B cell (primary cell): Measurements from ENCODE around the gene FAM47A. TPM values are rescaled to one million over a fixed set of nuclear protein-coding genes. Genes with fewer than 3 reads are reported as not detected.

Experiments used
- ATAC-seq: fragments of 200-7000 bp; cut with Tn5 transposase; one replicate; pipeline ENCODE4 v1.10.0; 2021; ENCODE audit warnings: low read depth, mild to moderate bottlenecking, moderate number of reproducible peaks, moderate library complexity
- CTCF ChIA-PET: fragments of 350-600 bp; sonication (Branson Sonifier 250); formaldehyde crosslinking; loops from one replicate; lab custom pipeline; 2021; ENCODE audit warnings: antibody characterized with exemption, inconsistent platforms; lab: Charles Lee
- POLR2A ChIA-PET: fragments of 350-600 bp; sonication (Branson Sonifier 250); formaldehyde crosslinking; loops from one replicate; lab custom pipeline; 2021; ENCODE audit warnings: antibody characterized with exemption; lab: Charles Lee
- DNase-seq: peaks from one replicate; pipeline ENCODE4 v3.0.0; 2013
- H2AFZ ChIP-seq: 2 replicates; pipeline ENCODE4 v1.6.1; 2012; ENCODE audit warnings: mild to moderate bottlenecking, low read depth, low read length; ENCODE audit not compliant: insufficient read depth, poor library complexity, severe bottlenecking
- H3K27ac ChIP-seq, 2 donors: 1 replicate in 1 of 2; 2 replicates in 1 of 2; pipeline ENCODE4 v1.5.1; 2012 to 2013; ENCODE audit warnings: low read length in 2 of 2, mild to moderate bottlenecking in 2 of 2, moderate library complexity in 1 of 2
- H3K27me3 ChIP-seq, 4 experiments: fragments of 200-600 bp in 1 of 4; sonication (generic) in 1 of 4; replicated peaks in 1 of 4; 1 replicate in 2 of 4; 2 replicates in 2 of 4; pipeline versions ENCODE4 v1.6.1 to v1.7.0; 2013 to 2016; ENCODE audit warnings: low read length in 3 of 4, mild to moderate bottlenecking in 2 of 4, mixed read lengths in 1 of 4, moderate library complexity in 1 of 4; ENCODE audit not compliant: insufficient read depth in 4 of 4, control insufficient read depth in 3 of 4; ENCODE audit errors: control extremely low read depth in 1 of 4
- H3K36me3 ChIP-seq, 2 experiments: replicated peaks in 1 of 2; 1 replicate in 1 of 2; 2 replicates in 1 of 2; pipeline versions ENCODE4 v1.6.1 to v1.7.1; 2013; ENCODE audit warnings: low read length in 1 of 2; ENCODE audit not compliant: insufficient read depth in 2 of 2, control insufficient read depth in 1 of 2; ENCODE audit errors: control extremely low read depth in 1 of 2, extremely low read depth in 1 of 2
- H3K4me1 ChIP-seq, 2 donors: fragments of 200-600 bp in 1 of 2; sonication (generic) in 1 of 2; 1 replicate in 1 of 2; 2 replicates in 1 of 2; pipeline versions ENCODE4 v1.5.1 to v1.6.1; 2013 to 2017; ENCODE audit warnings: low read length in 2 of 2; ENCODE audit not compliant: control insufficient read depth in 2 of 2, insufficient read depth in 2 of 2
- H3K4me2 ChIP-seq: replicated peaks from 2 replicates; pipeline ENCODE3; 2012; ENCODE audit warnings: mild to moderate bottlenecking, low read depth, low read length; ENCODE audit not compliant: poor library complexity, severe bottlenecking
- H3K4me3 ChIP-seq, 5 experiments: fragments of 200-600 bp in 1 of 5; sonication (generic) in 1 of 5; 1 replicate in 3 of 5; 2 replicates in 2 of 5; pipeline versions ENCODE4 v1.5.1 to v1.7.0; 2011 to 2016; ENCODE audit warnings: low read length in 4 of 5, mild to moderate bottlenecking in 4 of 5, low read depth in 2 of 5, control low read depth in 1 of 5, moderate library complexity in 1 of 5; ENCODE audit not compliant: insufficient read depth in 1 of 5; ENCODE audit errors: control extremely low read depth in 1 of 5, extremely low read depth in 1 of 5
- H3K79me2 ChIP-seq: fragments of 200-600 bp; sonication (generic); one replicate; pipeline ENCODE4 v1.6.0; 2016; ENCODE audit warnings: low read length; ENCODE audit not compliant: control insufficient read depth, insufficient read depth
- H3K9ac ChIP-seq: fragments of 200-600 bp; sonication (generic); 2 replicates; pipeline ENCODE4 v1.6.1; 2017; ENCODE audit warnings: mild to moderate bottlenecking, low read length, moderate library complexity
- H3K9me3 ChIP-seq, 3 donors: one replicate each; pipeline versions ENCODE4 v1.6.1 to v1.7.1; 2013; ENCODE audit warnings: low read length in 2 of 3; ENCODE audit not compliant: control insufficient read depth in 2 of 3, insufficient read depth in 1 of 3; ENCODE audit errors: control extremely low read depth in 1 of 3
- H4K20me1 ChIP-seq: 2 replicates; pipeline ENCODE4 v1.6.0; 2012; ENCODE audit warnings: mild to moderate bottlenecking, low read length; ENCODE audit not compliant: insufficient read depth, control insufficient read depth, poor library complexity, severe bottlenecking
- H3K27ac Mint-ChIP-seq: one replicate; pipeline ENCODE4 v1.8.0; 2021; ENCODE audit warnings: mixed read lengths
- H3K27me3 Mint-ChIP-seq: one replicate; pipeline ENCODE4 v1.8.0; 2021; ENCODE audit warnings: mixed read lengths
- H3K4me1 Mint-ChIP-seq: one replicate; pipeline ENCODE4 v1.8.0; 2021; ENCODE audit warnings: mixed read lengths
- H3K4me3 Mint-ChIP-seq: one replicate; pipeline ENCODE4 v1.8.0; 2021; ENCODE audit warnings: mixed read lengths
- H3K9me3 Mint-ChIP-seq: one replicate; pipeline ENCODE4 v1.8.0; 2022; ENCODE audit warnings: mixed read lengths; ENCODE audit not compliant: insufficient read depth
- EZH2 ChIP-seq: IDR thresholded peaks from 2 replicates; pipeline ENCODE4 v1.6.1; 2012; ENCODE audit warnings: borderline replicate concordance, low read depth, mild to moderate bottlenecking, moderate library complexity, low read length; ENCODE audit not compliant: insufficient read depth, poor library complexity, severe bottlenecking
- WGBS: methylation state at CpG from one replicate; pipeline ENCODE4 v1.1.5; 2013; ENCODE audit warnings: missing lambda C conversion rate; ENCODE audit not compliant: insufficient coverage; 5-methylcytosine and 5-hydroxymethylcytosine counted together
- intact Hi-C: fragments of 100-400 bp; cut with micrococcal nuclease; formaldehyde crosslinking; loops from one replicate; pipeline ENCODE4 v1.10.0; 2022
- polyA minus RNA-seq: library from RNA; depleted of rRNA, polyadenylated mRNA; stranded (reverse); fragments of >200 nt; gene quantifications from 2 replicates; pipeline ENCODE4 v1.2.3, GENCODE V29; 2012
- polyA plus RNA-seq: library from polyadenylated mRNA; depleted of rRNA; stranded (reverse); fragments of >200 nt; gene quantifications from 2 replicates; pipeline ENCODE4 v1.2.3, GENCODE V29; 2012
- total RNA-seq, 2 donors: library from RNA; stranded (reverse); fragments of 120-200 nt in 1 of 2; gene quantifications; 1 replicate in 1 of 2; 2 replicates in 1 of 2; pipeline versions ENCODE4 v1.2.3 to v1.2.4, GENCODE V29; 2013 to 2022
- TF ChIP-seq, protein P1 (sequence below): fragments of 200-600 bp; IDR thresholded peaks from one replicate; pipeline ENCODE4 v1.8.0; 2022; ENCODE audit warnings: antibody characterized with exemption, mild to moderate bottlenecking

The FAM47A gene
- not detected in 2 replicates for total RNA-seq
- not detected for total RNA-seq (2013)
- not detected in 2 replicates for polyA plus RNA-seq
- not detected in 2 replicates for polyA minus RNA-seq

DNA sequence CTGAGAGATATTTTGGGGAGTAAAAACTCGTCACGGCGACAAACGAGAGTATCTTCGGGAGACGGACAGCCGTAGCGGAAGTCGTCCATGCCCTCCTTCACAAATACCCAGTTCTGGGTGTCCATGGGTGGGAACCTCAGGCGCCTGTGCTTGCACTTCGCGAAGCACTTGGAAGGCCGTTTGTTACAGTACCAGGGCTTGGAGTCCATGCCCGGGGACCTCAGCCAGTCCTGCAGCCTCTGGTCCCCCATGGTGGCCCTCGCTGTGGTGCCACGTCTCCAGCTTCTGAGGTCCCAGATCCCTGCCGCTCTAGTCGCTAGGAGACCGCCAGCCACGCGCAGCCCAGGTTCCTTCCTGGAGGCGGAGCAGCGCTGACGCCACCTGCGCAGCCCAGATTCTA lies at the start of gene FAM47A:
TSS of gene FAM47A (minus strand) at position 287 of the 400 bp plus-strand sequence. CDS start at position 251, 36 bp downstream.
- Histone ChIP-seq H3K4me3 (no peak within 1 kb of the TSS), H3K27me3 (no peaks in the 10 kb centered on the region), H4K20me1 (no peaks in the 10 kb centered on the region), H2AFZ (no peak within 1 kb of the TSS), H3K9me3 (peaks cover 0 to 8% (median 0%) of the 10 kb centered on the region in 3 donors), H3K4me2 (no peak within 1 kb of the TSS), H3K36me3 (no peaks in the 10 kb centered on the region), H3K79me2 (no peaks in the 10 kb centered on the region), H3K27ac (no peak within 1 kb of the TSS), H3K4me1 (no peaks in the 10 kb centered on the region), H3K9ac (no peak within 1 kb of the TSS)
- TF ChIP-seq, protein P1, sequence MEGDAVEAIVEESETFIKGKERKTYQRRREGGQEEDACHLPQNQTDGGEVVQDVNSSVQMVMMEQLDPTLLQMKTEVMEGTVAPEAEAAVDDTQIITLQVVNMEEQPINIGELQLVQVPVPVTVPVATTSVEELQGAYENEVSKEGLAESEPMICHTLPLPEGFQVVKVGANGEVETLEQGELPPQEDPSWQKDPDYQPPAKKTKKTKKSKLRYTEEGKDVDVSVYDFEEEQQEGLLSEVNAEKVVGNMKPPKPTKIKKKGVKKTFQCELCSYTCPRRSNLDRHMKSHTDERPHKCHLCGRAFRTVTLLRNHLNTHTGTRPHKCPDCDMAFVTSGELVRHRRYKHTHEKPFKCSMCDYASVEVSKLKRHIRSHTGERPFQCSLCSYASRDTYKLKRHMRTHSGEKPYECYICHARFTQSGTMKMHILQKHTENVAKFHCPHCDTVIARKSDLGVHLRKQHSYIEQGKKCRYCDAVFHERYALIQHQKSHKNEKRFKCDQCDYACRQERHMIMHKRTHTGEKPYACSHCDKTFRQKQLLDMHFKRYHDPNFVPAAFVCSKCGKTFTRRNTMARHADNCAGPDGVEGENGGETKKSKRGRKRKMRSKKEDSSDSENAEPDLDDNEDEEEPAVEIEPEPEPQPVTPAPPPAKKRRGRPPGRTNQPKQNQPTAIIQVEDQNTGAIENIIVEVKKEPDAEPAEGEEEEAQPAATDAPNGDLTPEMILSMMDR, result no peak
- no peak for TF ChIP-seq EZH2
- intact Hi-C loops, result no loop called here
- ATAC-seq (no peak), DNase-seq (no peak)
- no peaks in the 10 kb centered on the region for H3K27me3 Mint-ChIP-seq
- no peak within 1 kb of the TSS for H3K27ac Mint-ChIP-seq
- H3K4me1 Mint-ChIP-seq, result no peaks in the 10 kb centered on the region
- H3K4me3 Mint-ChIP-seq, result no peak within 1 kb of the TSS
- CTCF ChIA-PET, result no interaction called here
- H3K9me3 Mint-ChIP-seq, result no peaks in the 10 kb centered on the region
- POLR2A ChIA-PET, result no interaction called here
- WGBS, result 95% methylated on average over 8 of the region's 25 CpGs

DNA sequence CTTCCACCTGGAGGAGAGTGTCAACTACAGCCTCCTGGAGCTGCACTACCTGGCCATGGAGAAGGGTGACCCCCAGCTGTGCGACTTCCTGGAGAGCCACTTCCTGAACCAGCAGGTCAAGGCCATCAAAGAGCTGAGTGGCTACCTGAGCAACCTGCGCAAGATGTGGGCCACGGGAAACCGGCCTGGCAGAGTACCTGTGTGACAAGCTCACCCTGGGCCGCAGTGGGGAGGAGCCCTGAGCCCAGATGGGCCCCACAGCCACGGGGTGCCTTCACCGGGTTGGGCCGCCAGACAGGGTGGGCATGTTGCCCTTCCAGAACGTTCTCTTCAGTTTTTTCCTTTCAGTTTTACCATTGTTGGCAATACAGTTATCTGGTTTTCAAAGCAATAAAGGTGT lies 15.2 kb upstream of the FAM47A start:
- Mint-ChIP-seq H3K4me1 (no peaks in the 10 kb centered on the region), H3K4me3 (no peak overlapping the region), H3K27me3 (no peaks in the 10 kb centered on the region), H3K27ac (no peak overlapping the region), H3K9me3 (peaks cover 3% of the 10 kb centered on the region)
- Histone ChIP-seq H3K4me2 (no peak overlapping the region), H3K9ac (no peak overlapping the region), H3K27ac (no peak overlapping the region), H2AFZ (no peak overlapping the region), H3K9me3 (peaks cover 0 to 11% (median 0%) of the 10 kb centered on the region in 3 donors), H3K36me3 (no peaks in the 10 kb centered on the region), H3K4me3 (no peak overlapping the region), H3K79me2 (no peaks in the 10 kb centered on the region), H3K27me3 (no peaks in the 10 kb centered on the region), H4K20me1 (no peaks in the 10 kb centered on the region), H3K4me1 (no peaks in the 10 kb centered on the region)
- 100% methylated on average over 4 of the region's 9 CpGs for WGBS
- no peak for TF ChIP-seq EZH2
- TF ChIP-seq, protein P1, result no peak
- ChIA-PET POLR2A (no interaction called here), CTCF (no interaction called here)
- no peak for ATAC-seq
- no peak for DNase-seq
- intact Hi-C loops, result no loop called here
